ENCODE results near the gene ZMYND11.
A peak's percentile ranks its signal among the peaks of the same experiment; 100 is the strongest.

Gene ZMYND11

DNA sequence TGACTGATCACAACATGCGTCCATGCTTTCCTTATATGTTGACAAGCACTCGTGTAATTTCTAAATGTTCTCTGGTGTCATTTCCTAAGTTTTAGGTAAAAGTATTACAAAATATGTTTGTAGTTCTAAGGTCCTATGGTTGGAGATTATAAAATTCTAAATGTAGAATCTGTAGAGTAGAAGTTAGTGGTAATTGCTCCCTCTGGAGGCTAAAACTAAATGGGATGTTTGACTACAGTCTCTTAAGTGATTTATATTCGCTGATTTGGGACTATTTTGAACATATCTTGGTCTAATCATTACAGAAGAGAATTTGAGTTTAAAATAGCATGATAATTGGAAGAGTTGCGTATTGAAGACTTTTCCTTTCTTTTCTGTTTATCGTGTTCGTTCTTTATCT lies 74.1 kb downstream of the ZMYND11 start:
- H3K27ac Mint-ChIP-seq = no peak overlapping the region
- peaks cover 47% of the 10 kb centered on the region for H3K36me3 Mint-ChIP-seq (ENCODE audit: low read depth)
- H3K4me1 Mint-ChIP-seq = no peaks in the 10 kb centered on the region
- peaks cover 2% of the 10 kb centered on the region for H3K9me3 Mint-ChIP-seq
- peak in 1 of 3 experiments; percentile 22 for TF ChIP-seq CTCF (IDR thresholded peaks at IDR 0.05; ENCODE audit: unreplicated experiment in 3 of 3)
- H3K4me3 Mint-ChIP-seq = no peak overlapping the region
- no peaks in the 10 kb centered on the region for H3K27me3 Mint-ChIP-seq (ENCODE audit: low read depth)

GRCh38 chr10:210297-210696 lies 75.0 kb downstream of the ZMYND11 start:
- Mint-ChIP-seq H3K36me3 (ENCODE audit: low read depth) (peaks cover 44% of the 10 kb centered on the region), H3K4me3 (no peak overlapping the region), H3K4me1 (no peaks in the 10 kb centered on the region), H3K27me3 (ENCODE audit: low read depth) (no peaks in the 10 kb centered on the region), H3K9me3 (peaks cover 1% of the 10 kb centered on the region), H3K27ac (no peak overlapping the region)
- no peak for TF ChIP-seq CTCF (IDR thresholded peaks at IDR 0.05; ENCODE audit: unreplicated experiment in 3 of 3)

GRCh38 chr10:215444-215843 lies 80.2 kb downstream of the ZMYND11 start:
- Mint-ChIP-seq H3K4me3 (no peak overlapping the region), H3K27me3 (ENCODE audit: low read depth) (no peaks in the 10 kb centered on the region), H3K27ac (no peak overlapping the region), H3K9me3 (no peaks in the 10 kb centered on the region), H3K36me3 (ENCODE audit: low read depth) (peaks cover 3% of the 10 kb centered on the region), H3K4me1 (peaks cover 5% of the 10 kb centered on the region)
- TF ChIP-seq CTCF (IDR thresholded peaks at IDR 0.05; ENCODE audit: unreplicated experiment in 3 of 3) = no peak

GRCh38 chr10:218798-219197 lies 83.5 kb downstream of the ZMYND11 start:
- Mint-ChIP-seq H3K36me3 (ENCODE audit: low read depth) (no peaks in the 10 kb centered on the region), H3K4me1 (peaks cover 5% of the 10 kb centered on the region), H3K4me3 (no peak overlapping the region), H3K27ac (peak overlapping the region in 1 of 3 experiments; percentile 7), H3K27me3 (ENCODE audit: low read depth) (no peaks in the 10 kb centered on the region), H3K9me3 (no peaks in the 10 kb centered on the region)
- no peak for TF ChIP-seq CTCF (IDR thresholded peaks at IDR 0.05; ENCODE audit: unreplicated experiment in 3 of 3)

GRCh38 chr10:219731-220472 lies 84.6 kb downstream of the ZMYND11 start:
- H3K27ac Mint-ChIP-seq = no peak overlapping the region
- H3K36me3 Mint-ChIP-seq (ENCODE audit: low read depth) = no peaks in the 10 kb centered on the region
- no peak for TF ChIP-seq CTCF (IDR thresholded peaks at IDR 0.05; ENCODE audit: unreplicated experiment in 3 of 3)
- H3K9me3 Mint-ChIP-seq = no peaks in the 10 kb centered on the region
- H3K4me3 Mint-ChIP-seq = no peak overlapping the region
- no peaks in the 10 kb centered on the region for H3K27me3 Mint-ChIP-seq (ENCODE audit: low read depth)
- H3K4me1 Mint-ChIP-seq = peaks cover 9% of the 10 kb centered on the region

GRCh38 chr10:224571-224970 lies 89.3 kb downstream of the ZMYND11 start:
- Mint-ChIP-seq H3K4me1 (peaks cover 4% of the 10 kb centered on the region), H3K4me3 (no peak overlapping the region), H3K27me3 (ENCODE audit: low read depth) (no peaks in the 10 kb centered on the region), H3K36me3 (ENCODE audit: low read depth) (peaks cover 5% of the 10 kb centered on the region), H3K27ac (no peak overlapping the region), H3K9me3 (no peaks in the 10 kb centered on the region)
- no peak for TF ChIP-seq CTCF (IDR thresholded peaks at IDR 0.05; ENCODE audit: unreplicated experiment in 3 of 3)
